K562 (cell line): ENCODE data around the gene HMGN1. TPM values are rescaled to one million over a fixed set of nuclear protein-coding genes. Genes with fewer than 3 reads are reported as not detected.

ENCODE experiments used
- BMI1 ChIP-seq: fragments of 150-350 bp; IDR thresholded peaks from 2 replicates; pipeline ENCODE4 v1.6.1; 2014; ENCODE audit warnings: low read length
- ELF1 ChIP-seq: fragments of 200-800 bp; sonication (Bioruptor generic); IDR thresholded peaks from 2 replicates; pipeline ENCODE4 v1.6.1; 2016; ENCODE audit warnings: missing genetic modification characterization, missing compliant biosample characterization
- ELF4 ChIP-seq: fragments of 450-650 bp; formaldehyde crosslinking; IDR thresholded peaks from 2 replicates; pipeline ENCODE4 v1.4.0; 2022; ENCODE audit warnings: missing genetic modification characterization
- FIP1L1 ChIP-seq: fragments of 200-400 bp; formaldehyde crosslinking; IDR thresholded peaks from 2 replicates; pipeline ENCODE4 v1.6.1; 2018; ENCODE audit warnings: mild to moderate bottlenecking, low read depth, low read length; ENCODE audit not compliant: poor library complexity, severe bottlenecking
- GABPB2 ChIP-seq: fragments of 250-450 bp; sonication (Bioruptor Pico); conservative IDR thresholded peaks from 2 replicates; pipeline ENCODE4 v1.5.1; 2021; ENCODE audit warnings: mild to moderate bottlenecking
- GATAD2B ChIP-seq: fragments of 450-650 bp; IDR thresholded peaks from 2 replicates; pipeline ENCODE4 v1.6.1; 2017; ENCODE audit warnings: mild to moderate bottlenecking, borderline replicate concordance
- GTF2F1 ChIP-seq: IDR thresholded peaks from 2 replicates; pipeline ENCODE4 v1.6.1; 2011; ENCODE audit warnings: low read depth, low read length, improper control_type of control experiment
- JUN ChIP-seq, 2 experiments: sonication (generic) in 1 of 2; formaldehyde crosslinking in 1 of 2; IDR thresholded peaks; 2 replicates each; pipeline versions ENCODE4 v1.6.1 to v1.8.0; 2012 to 2022; ENCODE audit warnings: borderline replicate concordance in 2 of 2, mild to moderate bottlenecking in 2 of 2, improper control_type of control experiment in 1 of 2, low read depth in 1 of 2, low read length in 1 of 2, missing genetic modification reagents in 1 of 2
- KDM2B ChIP-seq: fragments of 250-450 bp; sonication (Bioruptor Pico); IDR thresholded peaks from 2 replicates; pipeline ENCODE4 v1.8.0; 2021; ENCODE audit warnings: mild to moderate bottlenecking, moderate library complexity
- MCM2 ChIP-seq: fragments of 450-650 bp; IDR thresholded peaks from 2 replicates; pipeline ENCODE4 v1.6.1; 2017; ENCODE audit warnings: low read depth, mild to moderate bottlenecking
- MTA2 ChIP-seq: fragments of 450-650 bp; IDR thresholded peaks from 2 replicates; pipeline ENCODE4 v1.6.1; 2016; ENCODE audit warnings: low read depth
- NCOA2 ChIP-seq, 2 experiments: fragments of 450-650 bp; IDR thresholded peaks; 2 replicates each; pipeline ENCODE4 v1.6.1; 2018; ENCODE audit warnings: mild to moderate bottlenecking in 2 of 2, moderate library complexity in 1 of 2; ENCODE audit not compliant: partially characterized antibody in 2 of 2
- POLR2B ChIP-seq: fragments of 450-650 bp; IDR thresholded peaks from 2 replicates; pipeline ENCODE4 v1.6.1; 2018; ENCODE audit warnings: low read depth; ENCODE audit not compliant: partially characterized antibody
- PURB ChIP-seq: sonication (generic); formaldehyde crosslinking; IDR thresholded peaks from 2 replicates; pipeline ENCODE4 v1.9.0; 2021; ENCODE audit warnings: low read depth, mild to moderate bottlenecking, missing genetic modification reagents
- ZBED1 ChIP-seq: IDR thresholded peaks from 2 replicates; pipeline ENCODE4 v1.6.1; 2014
- ZFPM2 ChIP-seq: fragments of 250-450 bp; sonication (Bioruptor Pico); IDR thresholded peaks from 2 replicates; pipeline ENCODE4 v1.5.1; 2022; ENCODE audit warnings: mild to moderate bottlenecking
- ZNF146 ChIP-seq: IDR thresholded peaks from one replicate; pipeline ENCODE4 v1.6.1; 2018; ENCODE audit warnings: missing compliant biosample characterization; ENCODE audit not compliant: unreplicated experiment
- ZNF79 ChIP-seq: fragments of 250-450 bp; sonication (Bioruptor Pico); IDR thresholded peaks from 2 replicates; pipeline ENCODE4 v1.4.0; 2020; ENCODE audit warnings: low read depth, mild to moderate bottlenecking, moderate library complexity
- polyA plus RNA-seq, 8 experiments: library from polyadenylated mRNA; depleted of rRNA in 4 of 8; stranded (reverse) in 5 of 8; unstranded in 3 of 8; fragments of >200 nt; fragmentation: Nextera tagmentation in 2 of 8; fragmentation: Illumina TruSeq in 1 of 8; extraction: Ambion mirVana in 2 of 8; extraction: Trizol in 1 of 8; gene quantifications; 2 replicates each; pipeline versions ENCODE4 v1.2.1 to v1.2.3, GENCODE V29; 2011 to 2014; ENCODE audit warnings: inconsistent platforms in 1 of 8, missing spikeins in 1 of 8
- total RNA-seq, 7 experiments: library from RNA; depleted of rRNA in 6 of 7; stranded (reverse); fragments of >200 nt in 6 of 7; fragmentation: Illumina TruSeq in 2 of 7; extraction: Trizol in 2 of 7; gene quantifications; 2 replicates each; pipeline versions ENCODE4 v1.2.1 to v1.2.3, GENCODE V29; 2011 to 2021; ENCODE audit warnings: low replicate concordance in 1 of 7
- TF ChIP-seq, protein P1 (sequence below): fragments of 250-450 bp; sonication (Bioruptor Pico); IDR thresholded peaks from 2 replicates; pipeline ENCODE4 v1.4.0; 2020; ENCODE audit warnings: mild to moderate bottlenecking
- TF ChIP-seq, protein P2 (sequence below): fragments of 450-650 bp; IDR thresholded peaks from 2 replicates; pipeline ENCODE4 v1.6.1; 2016
- TF ChIP-seq, protein P3 (sequence below): sonication (generic); formaldehyde crosslinking; IDR thresholded peaks from 2 replicates; pipeline ENCODE4 v1.9.0; 2022; ENCODE audit warnings: mild to moderate bottlenecking, missing genetic modification reagents
- TF ChIP-seq, protein P4 (sequence below): fragments of 450-650 bp; conservative IDR thresholded peaks from 2 replicates; pipeline ENCODE4 v1.6.1; 2016; ENCODE audit warnings: missing genetic modification characterization, low read depth, mild to moderate bottlenecking, missing compliant biosample characterization, moderate library complexity
- TF ChIP-seq, protein P5 (sequence below): sonication (generic); formaldehyde crosslinking; IDR thresholded peaks from 2 replicates; pipeline ENCODE4 v1.5.0; 2020; ENCODE audit warnings: missing genetic modification reagents

HMGN1 gene
- total and polyA plus RNA-seq, 9 of the 15 experiments (the other 6 are each of a cell fraction or from before 2014, with no cell fraction given), result 124 to 626 (median 498) TPM

DNA sequence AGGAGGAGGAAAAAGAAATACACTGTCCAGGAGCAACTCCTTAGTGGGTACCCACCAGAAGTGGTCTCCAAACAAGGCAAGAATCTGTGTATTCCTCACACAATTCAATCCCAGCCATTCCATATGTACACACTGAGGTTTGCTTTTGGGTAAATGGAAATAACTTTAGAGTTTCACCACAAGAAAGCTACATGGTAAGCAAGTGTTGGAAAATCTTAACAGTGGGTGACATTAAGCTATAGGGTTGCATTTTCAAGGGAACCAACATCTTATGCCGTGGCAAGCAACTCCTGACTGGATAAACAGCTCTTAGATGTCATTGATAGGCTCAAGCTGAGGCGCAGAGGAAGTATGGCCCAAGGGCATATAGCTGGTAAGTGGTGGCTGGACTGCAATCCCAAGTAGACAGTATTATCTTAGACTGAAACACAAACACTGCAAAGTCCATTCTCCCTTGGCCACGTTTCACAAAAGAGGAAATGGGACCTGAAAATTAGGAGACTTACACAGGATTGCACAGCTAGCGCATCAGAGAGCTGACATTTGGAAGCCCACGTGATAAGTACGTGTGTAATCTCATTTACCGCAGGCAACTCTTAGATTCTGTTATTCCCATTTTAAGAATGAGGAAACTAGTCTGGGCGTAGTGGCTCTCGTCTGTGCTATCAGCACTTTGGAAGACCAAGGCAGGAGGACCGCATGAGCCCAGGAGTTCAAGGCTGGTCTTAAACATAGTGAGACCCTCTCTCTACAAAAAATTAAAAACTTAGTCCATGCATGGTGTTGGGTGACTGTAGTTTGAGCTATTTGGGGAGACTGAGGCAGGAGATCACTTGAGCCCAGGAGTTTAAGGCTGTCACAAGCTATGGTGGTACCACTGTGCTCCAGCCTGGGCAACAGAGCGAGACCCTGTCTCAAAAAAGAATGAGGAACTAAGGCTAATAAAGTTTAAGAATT, 31.5 kb downstream of the HMGN1 start (continued):
- TF ChIP-seq ELF1 (tag) (0 out of 2 replicates have a peak, but pooled peaks have one; percentile 20), FIP1L1 (no peak), MTA2 (no peak), ELF4 (no peak), GATAD2B (no peak), MCM2 (no peak), ZNF79 (peak; percentile 85), KDM2B (CRISPR knock-in tag) (no peak), GTF2F1 (0 out of 2 replicates have a peak, but pooled peaks have one; percentile 49), JUN (IDR thresholded peaks at IDR 0.05; ENCODE audit: borderline replicate concordance, low read depth, low read length) (peak; percentile 60; the same call in 1 of the 2 replicates), JUN (CRISPR knock-in tag; IDR thresholded peaks at IDR 0.05; ENCODE audit: borderline replicate concordance) (no peak), ZBED1 (no peak), NCOA2 (IDR thresholded peaks at IDR 0.05; ENCODE audit: partially characterized antibody in 2 of 2) (no peak), ZFPM2 (CRISPR knock-in tag) (no peak), ZNF146 (CRISPR knock-in tag) (no peak), GABPB2 (CRISPR knock-in tag) (peak; percentile 70; the same call in 1 of the 2 replicates), BMI1 (no peak), PURB (CRISPR knock-in tag) (no peak), POLR2B (peak; percentile 38)
- TF ChIP-seq, protein P1, sequence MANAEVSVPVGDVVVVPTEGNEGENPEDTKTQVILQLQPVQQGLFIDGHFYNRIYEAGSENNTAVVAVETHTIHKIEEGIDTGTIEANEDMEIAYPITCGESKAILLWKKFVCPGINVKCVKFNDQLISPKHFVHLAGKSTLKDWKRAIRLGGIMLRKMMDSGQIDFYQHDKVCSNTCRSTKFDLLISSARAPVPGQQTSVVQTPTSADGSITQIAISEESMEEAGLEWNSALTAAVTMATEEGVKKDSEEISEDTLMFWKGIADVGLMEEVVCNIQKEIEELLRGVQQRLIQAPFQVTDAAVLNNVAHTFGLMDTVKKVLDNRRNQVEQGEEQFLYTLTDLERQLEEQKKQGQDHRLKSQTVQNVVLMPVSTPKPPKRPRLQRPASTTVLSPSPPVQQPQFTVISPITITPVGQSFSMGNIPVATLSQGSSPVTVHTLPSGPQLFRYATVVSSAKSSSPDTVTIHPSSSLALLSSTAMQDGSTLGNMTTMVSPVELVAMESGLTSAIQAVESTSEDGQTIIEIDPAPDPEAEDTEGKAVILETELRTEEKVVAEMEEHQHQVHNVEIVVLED (CRISPR knock-in tag), result no peak
- TF ChIP-seq, protein P2, sequence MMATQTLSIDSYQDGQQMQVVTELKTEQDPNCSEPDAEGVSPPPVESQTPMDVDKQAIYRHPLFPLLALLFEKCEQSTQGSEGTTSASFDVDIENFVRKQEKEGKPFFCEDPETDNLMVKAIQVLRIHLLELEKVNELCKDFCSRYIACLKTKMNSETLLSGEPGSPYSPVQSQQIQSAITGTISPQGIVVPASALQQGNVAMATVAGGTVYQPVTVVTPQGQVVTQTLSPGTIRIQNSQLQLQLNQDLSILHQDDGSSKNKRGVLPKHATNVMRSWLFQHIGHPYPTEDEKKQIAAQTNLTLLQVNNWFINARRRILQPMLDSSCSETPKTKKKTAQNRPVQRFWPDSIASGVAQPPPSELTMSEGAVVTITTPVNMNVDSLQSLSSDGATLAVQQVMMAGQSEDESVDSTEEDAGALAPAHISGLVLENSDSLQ, result peak; percentile 63
- TF ChIP-seq, protein P3, sequence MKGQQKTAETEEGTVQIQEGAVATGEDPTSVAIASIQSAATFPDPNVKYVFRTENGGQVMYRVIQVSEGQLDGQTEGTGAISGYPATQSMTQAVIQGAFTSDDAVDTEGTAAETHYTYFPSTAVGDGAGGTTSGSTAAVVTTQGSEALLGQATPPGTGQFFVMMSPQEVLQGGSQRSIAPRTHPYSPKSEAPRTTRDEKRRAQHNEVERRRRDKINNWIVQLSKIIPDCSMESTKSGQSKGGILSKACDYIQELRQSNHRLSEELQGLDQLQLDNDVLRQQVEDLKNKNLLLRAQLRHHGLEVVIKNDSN (CRISPR knock-in tag), result peak; percentile 96
- TF ChIP-seq, protein P4, sequence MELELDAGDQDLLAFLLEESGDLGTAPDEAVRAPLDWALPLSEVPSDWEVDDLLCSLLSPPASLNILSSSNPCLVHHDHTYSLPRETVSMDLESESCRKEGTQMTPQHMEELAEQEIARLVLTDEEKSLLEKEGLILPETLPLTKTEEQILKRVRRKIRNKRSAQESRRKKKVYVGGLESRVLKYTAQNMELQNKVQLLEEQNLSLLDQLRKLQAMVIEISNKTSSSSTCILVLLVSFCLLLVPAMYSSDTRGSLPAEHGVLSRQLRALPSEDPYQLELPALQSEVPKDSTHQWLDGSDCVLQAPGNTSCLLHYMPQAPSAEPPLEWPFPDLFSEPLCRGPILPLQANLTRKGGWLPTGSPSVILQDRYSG (tag), result no peak
- TF ChIP-seq, protein P5, sequence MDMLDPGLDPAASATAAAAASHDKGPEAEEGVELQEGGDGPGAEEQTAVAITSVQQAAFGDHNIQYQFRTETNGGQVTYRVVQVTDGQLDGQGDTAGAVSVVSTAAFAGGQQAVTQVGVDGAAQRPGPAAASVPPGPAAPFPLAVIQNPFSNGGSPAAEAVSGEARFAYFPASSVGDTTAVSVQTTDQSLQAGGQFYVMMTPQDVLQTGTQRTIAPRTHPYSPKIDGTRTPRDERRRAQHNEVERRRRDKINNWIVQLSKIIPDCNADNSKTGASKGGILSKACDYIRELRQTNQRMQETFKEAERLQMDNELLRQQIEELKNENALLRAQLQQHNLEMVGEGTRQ (CRISPR knock-in tag), result peak; percentile 86
